Activated B cell treated with CpG ODN at 0.5 μM for 24 hours (primary cell): Measurements from ENCODE around the gene ATL1. TPM values are rescaled to one million over a fixed set of nuclear protein-coding genes. Genes with fewer than 3 reads are reported as not detected.

Source experiments
- ATAC-seq: fragments of 200-7000 bp; cut with Tn5 transposase; one replicate; pipeline ENCODE4 v1.10.0; 2021; ENCODE audit warnings: low read depth, mild to moderate bottlenecking, moderate library complexity
- CTCF ChIA-PET: fragments of 350-600 bp; sonication (Branson Sonifier 250); formaldehyde crosslinking; loops from one replicate; lab custom pipeline; 2021; ENCODE audit warnings: antibody characterized with exemption; lab: Charles Lee
- POLR2A ChIA-PET: fragments of 350-600 bp; sonication (Branson Sonifier 250); formaldehyde crosslinking; loops from one replicate; lab custom pipeline; 2021; ENCODE audit warnings: antibody characterized with exemption; lab: Charles Lee
- DNase-seq: peaks from one replicate; pipeline ENCODE4 v3.0.0; 2022
- H3K27ac Mint-ChIP-seq: one replicate; pipeline ENCODE4 v1.8.0; 2020; ENCODE audit warnings: mixed read lengths
- H3K27me3 Mint-ChIP-seq: one replicate; pipeline ENCODE4 v1.8.0; 2021; ENCODE audit warnings: mixed read lengths
- H3K36me3 Mint-ChIP-seq: one replicate; pipeline ENCODE4 v1.8.0; 2021; ENCODE audit warnings: low read depth, mixed read lengths
- H3K4me1 Mint-ChIP-seq: one replicate; pipeline ENCODE4 v1.8.0; 2021; ENCODE audit warnings: mixed read lengths
- H3K4me3 Mint-ChIP-seq: one replicate; pipeline ENCODE4 v1.8.0; 2020; ENCODE audit warnings: mild to moderate bottlenecking, mixed read lengths
- H3K9me3 Mint-ChIP-seq: one replicate; pipeline ENCODE4 v1.8.0; 2020; ENCODE audit warnings: mixed read lengths
- intact Hi-C: fragments of 100-400 bp; cut with micrococcal nuclease; formaldehyde crosslinking; loops from one replicate; pipeline ENCODE4 v1.15.1; 2024
- total RNA-seq: library from RNA; stranded (reverse); gene quantifications from 2 replicates; pipeline ENCODE4 v1.2.3, GENCODE V29; 2022
- TF ChIP-seq, protein P1 (sequence below): fragments of 200-600 bp; IDR thresholded peaks from one replicate; pipeline ENCODE4 v1.8.0; 2022; ENCODE audit warnings: antibody characterized with exemption, mild to moderate bottlenecking

The ATL1 gene
- total RNA-seq, 1 donor from 2014 or later, result 0.49 TPM

DNA sequence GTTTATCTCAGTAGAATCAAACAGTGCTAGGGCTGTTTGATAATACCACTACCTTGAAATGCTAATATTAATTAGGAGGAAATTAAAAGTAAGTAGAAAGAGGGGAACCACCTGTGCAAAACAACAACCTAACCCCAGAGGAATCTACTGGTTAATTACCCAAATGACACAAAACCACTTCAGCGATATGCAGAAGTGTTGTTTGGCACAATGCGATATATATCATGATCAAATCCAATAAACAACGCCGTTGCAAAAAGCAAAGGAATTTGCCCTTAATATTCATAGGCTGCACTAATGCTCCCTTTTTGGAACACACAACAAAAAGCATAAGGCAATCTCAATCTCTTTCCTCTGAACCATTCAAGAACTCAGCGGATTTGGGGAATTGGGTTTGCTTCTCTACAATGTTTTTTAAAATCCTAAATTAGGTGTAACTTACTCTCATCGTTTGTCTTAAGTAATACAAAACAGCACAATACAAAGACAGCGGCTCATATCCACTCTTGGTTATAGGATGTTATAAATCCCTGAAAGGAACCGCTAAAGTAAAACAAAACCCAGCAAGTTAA lies 29.1 kb upstream of the ATL1 start:
- Mint-ChIP-seq H3K27me3 (no peaks in the 10 kb centered on the region), H3K4me3 (peak overlapping the region; percentile 84), H3K9me3 (no peaks in the 10 kb centered on the region), H3K36me3 (peaks cover 11% of the 10 kb centered on the region), H3K27ac (peak overlapping the region; percentile 86), H3K4me1 (peaks cover 53% of the 10 kb centered on the region)
- TF ChIP-seq, protein P1, sequence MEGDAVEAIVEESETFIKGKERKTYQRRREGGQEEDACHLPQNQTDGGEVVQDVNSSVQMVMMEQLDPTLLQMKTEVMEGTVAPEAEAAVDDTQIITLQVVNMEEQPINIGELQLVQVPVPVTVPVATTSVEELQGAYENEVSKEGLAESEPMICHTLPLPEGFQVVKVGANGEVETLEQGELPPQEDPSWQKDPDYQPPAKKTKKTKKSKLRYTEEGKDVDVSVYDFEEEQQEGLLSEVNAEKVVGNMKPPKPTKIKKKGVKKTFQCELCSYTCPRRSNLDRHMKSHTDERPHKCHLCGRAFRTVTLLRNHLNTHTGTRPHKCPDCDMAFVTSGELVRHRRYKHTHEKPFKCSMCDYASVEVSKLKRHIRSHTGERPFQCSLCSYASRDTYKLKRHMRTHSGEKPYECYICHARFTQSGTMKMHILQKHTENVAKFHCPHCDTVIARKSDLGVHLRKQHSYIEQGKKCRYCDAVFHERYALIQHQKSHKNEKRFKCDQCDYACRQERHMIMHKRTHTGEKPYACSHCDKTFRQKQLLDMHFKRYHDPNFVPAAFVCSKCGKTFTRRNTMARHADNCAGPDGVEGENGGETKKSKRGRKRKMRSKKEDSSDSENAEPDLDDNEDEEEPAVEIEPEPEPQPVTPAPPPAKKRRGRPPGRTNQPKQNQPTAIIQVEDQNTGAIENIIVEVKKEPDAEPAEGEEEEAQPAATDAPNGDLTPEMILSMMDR, result no peak
- ChIA-PET POLR2A (interaction anchor here (0.6 kb wide), 1 partner anchor 337 kb away, joined by 4 read pairs; no protein-coding TSS in a partner anchor), CTCF (interaction anchor here (1.2 to 2.8 kb wide), 2 partner anchors 169 to 210 kb away, joined by 3 to 26 read pairs; no protein-coding TSS in a partner anchor)
- DNase-seq (no peak), ATAC-seq (no peak)
- intact Hi-C loops, result loop anchor here (5.0 to 10.0 kb wide), 4 partner anchors 486 to 1069 kb away; partner anchors contain the start of genes KLHDC2 and LRR1

DNA sequence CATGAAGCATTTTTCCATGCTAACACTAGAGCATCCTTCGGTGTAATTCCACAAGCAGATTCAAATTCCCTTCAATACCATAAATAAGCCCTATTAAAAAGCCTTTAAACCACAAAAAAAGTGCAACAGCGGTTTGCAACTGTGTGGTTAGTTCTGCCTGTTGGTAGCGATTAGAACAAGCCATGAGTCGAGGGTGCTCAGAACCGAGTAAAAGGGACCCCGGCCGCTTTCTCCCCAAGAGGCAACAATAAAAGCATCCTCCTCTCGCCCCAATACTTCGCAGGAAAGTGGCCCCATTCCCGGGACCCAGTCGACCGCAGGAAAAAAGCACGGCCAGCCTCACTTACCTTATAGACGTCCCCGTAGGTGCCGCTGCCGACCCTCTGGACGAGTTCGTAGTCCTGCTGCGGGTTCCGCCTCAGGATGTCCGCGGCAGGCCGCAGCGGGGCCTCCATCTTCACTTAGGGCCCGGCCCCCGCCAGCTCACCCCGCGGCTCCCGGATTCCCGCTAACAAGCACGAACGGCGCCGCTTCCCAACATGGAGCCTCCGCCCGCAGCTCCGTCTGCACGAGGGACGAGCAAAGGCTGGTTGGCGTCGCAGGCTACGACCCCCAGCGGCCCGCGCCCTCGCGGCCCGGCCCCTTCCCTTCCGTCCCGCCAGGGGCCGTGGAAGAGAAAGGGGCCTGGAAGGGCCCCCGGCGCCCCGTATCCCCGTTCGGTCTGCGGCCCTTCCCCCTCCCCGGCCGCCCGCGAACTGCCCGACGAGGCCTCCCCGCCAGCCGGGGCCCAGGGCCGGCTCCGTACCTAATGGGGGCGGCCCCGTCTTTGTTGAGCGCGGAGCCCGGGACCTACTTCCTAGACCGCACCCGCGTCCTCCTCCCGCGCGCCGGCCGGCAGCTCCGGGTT lies 28.1 kb upstream of the ATL1 start:
- H3K4me1 Mint-ChIP-seq, result peaks cover 47% of the 10 kb centered on the region
- TF ChIP-seq, protein P1, result no peak
- intact Hi-C loops, result loop anchor here (1.0 to 10.0 kb wide), 12 partner anchors 11 to 1070 kb away; partner anchors contain the start of genes DMAC2L, KLHDC2, L2HGDH and LRR1
- ATAC-seq, result peak; percentile 6
- H3K27me3 Mint-ChIP-seq, result no peaks in the 10 kb centered on the region
- H3K4me3 Mint-ChIP-seq, result peak overlapping the region; percentile 84
- H3K36me3 Mint-ChIP-seq, result peaks cover 10% of the 10 kb centered on the region
- POLR2A ChIA-PET, result interaction anchor here (0.5 to 2.6 kb wide), 9 partner anchors 167 to 898 kb away, joined by 3 to 16 read pairs (median 4); partner anchors contain the start of genes DMAC2L, L2HGDH and NEMF
- CTCF ChIA-PET, result interaction anchor here (0.6 to 2.8 kb wide), 8 partner anchors 10 to 669 kb away, joined by 3 to 26 read pairs (median 3); no protein-coding TSS in a partner anchor
- peak overlapping the region; percentile 86 for H3K27ac Mint-ChIP-seq
- peaks cover 3% of the 10 kb centered on the region for H3K9me3 Mint-ChIP-seq
- no peak for DNase-seq

- Mint-ChIP-seq H3K36me3 (peaks cover 12% of the 10 kb centered on the region), H3K4me1 (peaks cover 47% of the 10 kb centered on the region), H3K27ac (peak within 1 kb of the TSS; percentile 88), H3K4me3 (peak within 1 kb of the TSS; percentile 84), H3K27me3 (no peaks in the 10 kb centered on the region), H3K9me3 (peaks cover 3% of the 10 kb centered on the region)
- DNase-seq (peak; percentile 83), ATAC-seq (peak; percentile 94)
- ChIA-PET CTCF (interaction anchor here (0.6 to 2.8 kb wide), 9 partner anchors 8 to 670 kb away, joined by 3 to 26 read pairs (median 3); no protein-coding TSS in a partner anchor), POLR2A (interaction anchor here (0.5 to 2.6 kb wide), 7 partner anchors 168 to 681 kb away, joined by 3 to 16 read pairs (median 4); partner anchors contain the start of genes DMAC2L, L2HGDH and NEMF)
- intact Hi-C loops, result loop anchor here (1.0 to 10.0 kb wide), 12 partner anchors 11 to 1070 kb away; partner anchors contain the start of genes DMAC2L, KLHDC2, L2HGDH and LRR1
- TF ChIP-seq, protein P1, result no peak
Measured at GRCh38 chr14:50532502-50533240, 27.3 kb upstream of the ATL1 start, which contains the start of gene MAP4K5. Gene MAP4K5 (minus strand): TSS chr14:50532569. CDS start chr14:50532049, 520 bp downstream.

DNA sequence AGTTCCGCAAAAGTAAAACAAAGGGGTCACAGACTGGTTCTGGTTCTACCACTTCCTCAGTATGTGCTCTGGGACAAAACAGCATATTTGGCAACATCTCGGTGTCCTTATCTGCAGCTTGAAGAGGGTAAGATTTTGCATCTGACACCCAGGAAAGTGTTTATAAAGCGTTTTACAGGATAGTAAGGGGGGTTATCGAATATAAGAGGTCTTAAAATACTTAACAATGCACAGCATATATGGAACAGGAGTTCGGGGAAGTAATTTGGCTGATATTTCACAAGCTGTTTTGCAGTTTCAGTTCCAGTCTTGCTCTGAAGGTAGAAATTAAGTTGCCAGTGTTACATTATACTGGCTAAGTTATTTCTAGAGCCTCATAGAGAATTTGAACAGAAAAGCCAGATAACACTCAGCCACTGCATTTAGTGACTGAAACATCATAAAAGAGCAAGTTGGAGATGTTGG lies 26.7 kb upstream of the ATL1 start:
- TF ChIP-seq, protein P1, result no peak
- intact Hi-C loops, result loop anchor here (2.0 to 10.0 kb wide), 5 partner anchors 220 to 1071 kb away; partner anchors contain the start of genes DMAC2L, KLHDC2, L2HGDH and LRR1
- no peaks in the 10 kb centered on the region for H3K27me3 Mint-ChIP-seq
- ChIA-PET CTCF (interaction anchor here (1.2 to 2.8 kb wide), 3 partner anchors 9 to 212 kb away, joined by 3 to 26 read pairs (median 3); no protein-coding TSS in a partner anchor), POLR2A (interaction anchor here (0.7 to 2.6 kb wide), 3 partner anchors 109 to 681 kb away, joined by 3 to 16 read pairs (median 5); partner anchors contain the start of genes DMAC2L, L2HGDH and NEMF)
- H3K4me3 Mint-ChIP-seq, result peak overlapping the region; percentile 84
- peaks cover 9% of the 10 kb centered on the region for H3K36me3 Mint-ChIP-seq
- ATAC-seq, result no peak
- peak overlapping the region; percentile 88 for H3K27ac Mint-ChIP-seq
- peaks cover 44% of the 10 kb centered on the region for H3K4me1 Mint-ChIP-seq
- H3K9me3 Mint-ChIP-seq, result peaks cover 5% of the 10 kb centered on the region
- no peak for DNase-seq
